H1 (cell line): ENCODE data around the gene INPPL1. TPM values are rescaled to one million over a fixed set of nuclear protein-coding genes. Genes with fewer than 3 reads are reported as not detected.

Source experiments
- CTCF ChIA-PET: fragments of 300-600 bp; sonication (Branson Sonifier 250); formaldehyde crosslinking; loops from one replicate; lab custom pipeline; 2021; ENCODE audit not compliant: partially characterized antibody; lab: Charles Lee
- POLR2A ChIA-PET: fragments of 300-600 bp; sonication (Branson Sonifier 250); formaldehyde crosslinking; loops from one replicate; lab custom pipeline; 2021; ENCODE audit warnings: inconsistent platforms; ENCODE audit not compliant: partially characterized antibody; lab: Charles Lee
- DNase-seq, 2 experiments: peaks; one replicate each; pipeline versions ENCODE4 v3.0.0 to v3.0.0-alpha.2; 2010 to 2022; ENCODE audit warnings: low spot score in 2 of 2, low read depth in 1 of 2, mixed read lengths in 1 of 2
- FAIRE-seq: peaks from 2 replicates; lab custom pipeline; 2011; peaks lifted over from hg19 to GRCh38; lab: Jason Lieb, UNC
- H2AFZ ChIP-seq: 2 replicates; pipeline ENCODE4 v1.8.1; 2012; ENCODE audit warnings: low read length, inconsistent platforms
- H2AK5ac ChIP-seq: 2 replicates; pipeline ENCODE4 v1.6.1; 2013; ENCODE audit warnings: low read depth, low read length
- H2BK120ac ChIP-seq: replicated peaks from 2 replicates; pipeline ENCODE3; 2013; ENCODE audit warnings: low read depth, low read length, inconsistent platforms
- H2BK12ac ChIP-seq: 2 replicates; pipeline ENCODE4 v1.6.1; 2013; ENCODE audit warnings: low read depth, low read length
- H2BK15ac ChIP-seq: 2 replicates; pipeline ENCODE4 v1.6.1; 2013; ENCODE audit warnings: low read length
- H2BK20ac ChIP-seq: 2 replicates; pipeline ENCODE4 v1.6.1; 2013; ENCODE audit warnings: low read length
- H2BK5ac ChIP-seq: 2 replicates; pipeline ENCODE4 v1.6.1; 2013; ENCODE audit warnings: low read depth, low read length
- H3K14ac ChIP-seq: 2 replicates; pipeline ENCODE4 v1.6.1; 2013; ENCODE audit warnings: inconsistent platforms; ENCODE audit not compliant: insufficient read length
- H3K18ac ChIP-seq: 2 replicates; pipeline ENCODE4 v1.6.1; 2013; ENCODE audit warnings: low read length; ENCODE audit errors: extremely low read depth
- H3K23ac ChIP-seq: 2 replicates; pipeline ENCODE4 v1.6.1; 2013; ENCODE audit warnings: inconsistent platforms; ENCODE audit not compliant: insufficient read length
- H3K23me2 ChIP-seq: 2 replicates; pipeline ENCODE4 v1.6.1; 2013; ENCODE audit warnings: low read depth, low read length
- H3K27ac ChIP-seq: 2 replicates; pipeline ENCODE4 v1.6.1; 2011; ENCODE audit warnings: low read depth, low read length, inconsistent platforms
- H3K27me3 ChIP-seq, 4 experiments: replicated peaks in 1 of 4; 1 replicate in 1 of 4; 2 replicates in 3 of 4; pipeline versions ENCODE4 v1.6.1 to v1.8.1; 2011 to 2013; ENCODE audit warnings: low read length in 3 of 4, mild to moderate bottlenecking in 3 of 4, inconsistent platforms in 2 of 4, mixed read lengths in 2 of 4, moderate library complexity in 1 of 4; ENCODE audit not compliant: control insufficient read depth in 3 of 4, insufficient read depth in 3 of 4; ENCODE audit errors: extremely low read depth in 1 of 4
- H3K36me3 ChIP-seq, 4 experiments: 2 replicates each; pipeline versions ENCODE4 v1.6.1 to v1.8.1; 2011 to 2013; ENCODE audit warnings: mild to moderate bottlenecking in 4 of 4, low read length in 3 of 4, moderate library complexity in 2 of 4, control low read depth in 1 of 4, inconsistent platforms in 1 of 4; ENCODE audit not compliant: insufficient read depth in 4 of 4, control insufficient read depth in 2 of 4
- H3K4ac ChIP-seq: replicated peaks from 2 replicates; pipeline ENCODE3; 2013; ENCODE audit warnings: low read length, low read depth, mixed read lengths, inconsistent platforms; ENCODE audit not compliant: insufficient read length
- H3K4me1 ChIP-seq, 4 experiments: replicated peaks in 1 of 4; 1 replicate in 1 of 4; 2 replicates in 3 of 4; pipeline versions ENCODE4 v1.6.1 to v1.8.1; 2011 to 2013; ENCODE audit warnings: low read length in 3 of 4, inconsistent platforms in 2 of 4, mixed read lengths in 1 of 4; ENCODE audit not compliant: insufficient read depth in 4 of 4, control insufficient read depth in 3 of 4
- H3K4me2 ChIP-seq, 2 experiments: 2 replicates each; pipeline versions ENCODE4 v1.6.1 to v1.8.1; 2011 to 2013; ENCODE audit warnings: low read depth in 2 of 2, low read length in 2 of 2, control low read depth in 1 of 2, inconsistent platforms in 1 of 2, mild to moderate bottlenecking in 1 of 2; ENCODE audit not compliant: insufficient read depth in 1 of 2
- H3K4me3 ChIP-seq, 4 experiments: fragments of 200-600, 300-600 bp in 1 of 4; sonication (generic), shearing (Covaris generic), sonication (Bioruptor Twin) in 1 of 4; 2 replicates each; pipeline versions ENCODE4 v1.5.1 to v1.8.1; 2011 to 2016; ENCODE audit warnings: low read length in 4 of 4, low read depth in 3 of 4, control low read depth in 2 of 4, inconsistent platforms in 2 of 4, mild to moderate bottlenecking in 2 of 4, mixed read lengths in 1 of 4, moderate library complexity in 1 of 4; ENCODE audit not compliant: insufficient read depth in 2 of 4; ENCODE audit errors: extremely low read depth in 1 of 4
- H3K56ac ChIP-seq: replicated peaks from 2 replicates; pipeline ENCODE3; 2013; ENCODE audit warnings: low read depth, mild to moderate bottlenecking, mixed read lengths, low read length, inconsistent platforms; ENCODE audit not compliant: insufficient read length
- H3K79me1 ChIP-seq: 2 replicates; pipeline ENCODE4 v1.6.1; 2013; ENCODE audit warnings: low read depth, low read length, control low read depth
- H3K79me2 ChIP-seq, 2 experiments: 2 replicates each; pipeline versions ENCODE4 v1.6.1 to v1.8.1; 2012 to 2013; ENCODE audit warnings: low read length in 2 of 2, mild to moderate bottlenecking in 2 of 2, inconsistent platforms in 1 of 2; ENCODE audit not compliant: insufficient read depth in 2 of 2, control insufficient read depth in 1 of 2
- H3K9ac ChIP-seq, 4 experiments: replicated peaks in 1 of 4; 1 replicate in 1 of 4; 2 replicates in 3 of 4; pipeline versions ENCODE4 v1.6.1 to v1.8.1; 2011 to 2013; ENCODE audit warnings: low read depth in 3 of 4, low read length in 3 of 4, control low read depth in 2 of 4, mild to moderate bottlenecking in 2 of 4, moderate library complexity in 2 of 4, inconsistent platforms in 1 of 4; ENCODE audit errors: extremely low read depth in 1 of 4
- H3K9me3 ChIP-seq, 2 experiments: 2 replicates each; pipeline versions ENCODE4 v1.6.1 to v1.8.1; 2012 to 2013; ENCODE audit warnings: mild to moderate bottlenecking in 2 of 2, moderate library complexity in 2 of 2, control low read depth in 1 of 2, inconsistent platforms in 1 of 2, low read depth in 1 of 2, low read length in 1 of 2, mixed read lengths in 1 of 2; ENCODE audit not compliant: insufficient read depth in 2 of 2
- H4K20me1 ChIP-seq, 2 experiments: replicated peaks in 1 of 2; 2 replicates each; pipeline versions ENCODE3 to v1.8.1; 2011 to 2013; ENCODE audit warnings: inconsistent platforms in 2 of 2, low read length in 2 of 2, mild to moderate bottlenecking in 1 of 2; ENCODE audit not compliant: insufficient read depth in 2 of 2, control insufficient read depth in 1 of 2
- H4K5ac ChIP-seq: 2 replicates; pipeline ENCODE4 v1.6.1; 2013; ENCODE audit warnings: low read length, low read depth, mixed read lengths, inconsistent platforms; ENCODE audit not compliant: insufficient read length
- H4K8ac ChIP-seq: 2 replicates; pipeline ENCODE4 v1.8.0; 2013; ENCODE audit warnings: mild to moderate bottlenecking, moderate library complexity, low read length, inconsistent platforms; ENCODE audit not compliant: insufficient read depth; ENCODE audit errors: extremely low read depth
- H4K91ac ChIP-seq: replicated peaks from 2 replicates; pipeline ENCODE3; 2013; ENCODE audit warnings: low read length, mixed read lengths, inconsistent platforms; ENCODE audit not compliant: insufficient read length
- BCL11A ChIP-seq, 2 experiments: IDR thresholded peaks; one replicate each; pipeline ENCODE4 v1.6.1; 2011; ENCODE audit warnings: low read depth in 2 of 2, low read length in 2 of 2, mild to moderate bottlenecking in 2 of 2
- CEBPB ChIP-seq: IDR thresholded peaks from 2 replicates; pipeline ENCODE4 v1.6.1; 2012; ENCODE audit warnings: low read depth, low read length
- EZH2 ChIP-seq: fragments of 200-600 bp; sonication (generic); IDR thresholded peaks from 2 replicates; pipeline ENCODE4 v1.7.1; 2012; ENCODE audit warnings: low read depth, mild to moderate bottlenecking, moderate library complexity, low read length, inconsistent platforms; ENCODE audit not compliant: severe bottlenecking
- KDM5A ChIP-seq: fragments of 200-600 bp; IDR thresholded peaks from 2 replicates; pipeline ENCODE4 v1.7.1; 2012; ENCODE audit warnings: mild to moderate bottlenecking, low read length, inconsistent platforms, mixed read lengths
- PHF8 ChIP-seq: fragments of 200-600 bp; sonication (generic); conservative IDR thresholded peaks from 2 replicates; pipeline ENCODE4 v1.7.1; 2012; ENCODE audit warnings: low read depth, mild to moderate bottlenecking, inconsistent platforms, low read length, moderate library complexity
- RAD21 ChIP-seq, 2 experiments: IDR thresholded peaks in 1 of 2; conservative IDR thresholded peaks in 1 of 2; 2 replicates each; pipeline ENCODE4 v1.6.1; 2011; ENCODE audit warnings: low read depth in 2 of 2, low read length in 2 of 2, improper control_type of control experiment in 1 of 2, inconsistent platforms in 1 of 2, mild to moderate bottlenecking in 1 of 2, moderate library complexity in 1 of 2
- RXRA ChIP-seq: IDR thresholded peaks from 2 replicates; pipeline ENCODE4 v1.6.1; 2011; ENCODE audit warnings: low read depth, mild to moderate bottlenecking, low read length, moderate library complexity; ENCODE audit not compliant: insufficient read depth
- SIN3A ChIP-seq, 2 experiments: IDR thresholded peaks in 1 of 2; conservative IDR thresholded peaks in 1 of 2; 2 replicates each; pipeline ENCODE4 v1.6.1; 2011 to 2012; ENCODE audit warnings: low read length in 2 of 2, improper control_type of control experiment in 1 of 2, low read depth in 1 of 2, mild to moderate bottlenecking in 1 of 2
- SIRT6 ChIP-seq: IDR thresholded peaks from one replicate; pipeline ENCODE4 v1.7.1; 2012; ENCODE audit warnings: low read length, inconsistent platforms
- TAF1 ChIP-seq: IDR thresholded peaks from 2 replicates; pipeline ENCODE4 v1.6.1; 2011; ENCODE audit warnings: mild to moderate bottlenecking, low read depth, low read length
- TCF12 ChIP-seq: IDR thresholded peaks from 2 replicates; pipeline ENCODE4 v1.6.1; 2011; ENCODE audit warnings: low read depth, mild to moderate bottlenecking, low read length
- TEAD4 ChIP-seq: IDR thresholded peaks from 2 replicates; pipeline ENCODE4 v1.6.1; 2012; ENCODE audit warnings: low read depth, low read length, inconsistent platforms, mixed read lengths
- WGBS, 2 experiments: shearing (Covaris generic) in 1 of 2; methylation state at CpG; one replicate each; pipeline versions ENCODE4 v1.1.6 to v1.1.7; 2013 to 2015; ENCODE audit warnings: low lambda C conversion rate in 2 of 2, mixed read lengths in 2 of 2, inconsistent platforms in 1 of 2, low coverage in 1 of 2, missing lambda C conversion rate in 1 of 2; ENCODE audit not compliant: insufficient replicate concordance in 2 of 2, insufficient coverage in 1 of 2, insufficient read length in 1 of 2; ENCODE audit errors: extremely low coverage in 1 of 2, missing lambda C conversion rate in 1 of 2; 5-methylcytosine and 5-hydroxymethylcytosine counted together
- polyA plus RNA-seq, 7 experiments: library from polyadenylated mRNA; depleted of rRNA in 3 of 7; stranded (reverse) in 5 of 7; unstranded in 2 of 7; fragments of >200 nt in 5 of 7; fragments of 200-250 nt in 2 of 7; gene quantifications; 1 replicate in 5 of 7; 2 replicates in 1 of 7; 4 replicates in 1 of 7; pipeline versions ENCODE4 v1.2.1 to v1.2.3, GENCODE V29; 2011 to 2013; ENCODE audit warnings: missing spikeins in 2 of 7, mixed read lengths in 2 of 7
- total RNA-seq: library from RNA; stranded (reverse); fragmentation: NEBNext Ultra II Directional; extraction: Animal tissue kit (Norgen Biotek cat#: 25700); gene quantifications from 2 replicates; pipeline ENCODE4 v1.2.1, GENCODE V29; 2021
- TF ChIP-seq, protein P1 (sequence below): IDR thresholded peaks from 2 replicates; pipeline ENCODE4 v1.6.1; 2011; ENCODE audit warnings: low read length, improper control_type of control experiment

INPPL1 gene
- total and polyA plus RNA-seq, 2 of the 8 experiments (the other 6 are each of a cell fraction or from before 2014, with no cell fraction given) = 54.5 to 79.5 TPM

DNA sequence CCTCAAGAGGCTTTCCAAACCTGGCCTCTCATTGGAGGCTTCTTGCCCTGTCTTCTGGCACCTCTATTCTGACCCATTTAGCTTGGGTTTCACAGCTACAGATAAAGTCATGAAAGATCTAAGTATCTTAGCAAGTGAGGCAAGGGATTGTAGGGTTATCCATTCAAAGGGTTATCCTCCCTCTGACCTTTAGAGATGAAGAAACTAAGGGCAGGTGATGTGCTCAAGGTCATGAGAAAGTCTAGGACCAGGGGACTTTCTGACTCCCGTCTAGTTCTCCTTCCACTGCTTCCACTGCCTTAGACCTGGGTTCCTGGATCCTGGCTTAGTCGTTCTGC lies 12.2 kb downstream of the INPPL1 start:
- H4K91ac ChIP-seq = no peak overlapping the region
- ChIA-PET POLR2A (interaction anchor here (7.7 kb wide), 1 partner anchor 11 kb away, joined by 160 read pairs; the partner anchor contains the start of gene INPPL1), CTCF (interaction anchor here (0.6 to 5.2 kb wide), 19 partner anchors 9 to 222 kb away, joined by 3 to 72 read pairs (median 4); partner anchors contain the start of genes CLPB and INPPL1)
- peaks cover 11 to 16% of the 10 kb centered on the region in 2 experiments for H4K20me1 ChIP-seq
- peaks cover 12% of the 10 kb centered on the region; the same call in 1 of the 2 replicates for H3K23me2 ChIP-seq
- H2BK12ac ChIP-seq = no peak overlapping the region
- no peak overlapping the region for H3K18ac ChIP-seq
- peaks cover 24 to 34% (median 32%) of the 10 kb centered on the region in 4 experiments for H3K27me3 ChIP-seq
- DNase-seq (no peak), FAIRE-seq (no peak)
- peaks cover 15 to 40% (median 35%) of the 10 kb centered on the region in 4 experiments; a peak in 7 of 8 replicates for H3K36me3 ChIP-seq
- no peak overlapping the region for H3K27ac ChIP-seq
- no peak overlapping the region for H2BK20ac ChIP-seq
- no peaks in the 10 kb centered on the region; a peak in 1 of 4 replicates for H3K9me3 ChIP-seq
- no peak overlapping the region for H3K4ac ChIP-seq
- WGBS, 2 experiments = 94% methylated on average over 2 of the region's 2 CpGs; no CpG with 5 or more reads in 1 of the 2 experiments
- peaks cover 3 to 29% (median 23%) of the 10 kb centered on the region in 4 experiments for H3K4me1 ChIP-seq
- H3K23ac ChIP-seq = no peak overlapping the region
- H2AFZ ChIP-seq = no peak overlapping the region
- H4K8ac ChIP-seq = no peak overlapping the region
- H3K79me1 ChIP-seq = no peaks in the 10 kb centered on the region
- no peak overlapping the region for H3K4me2 ChIP-seq
- H3K79me2 ChIP-seq = no peaks in the 10 kb centered on the region
- H2BK15ac ChIP-seq = no peak overlapping the region
- H3K56ac ChIP-seq = no peak overlapping the region
- H2AK5ac ChIP-seq = no peak overlapping the region
- H3K14ac ChIP-seq = no peak overlapping the region
- H4K5ac ChIP-seq = no peak overlapping the region
- no peak overlapping the region for H3K4me3 ChIP-seq
- no peak overlapping the region for H3K9ac ChIP-seq
- no peak overlapping the region for H2BK120ac ChIP-seq
- H2BK5ac ChIP-seq = no peak overlapping the region
- TF ChIP-seq KDM5A (no peak), RXRA (no peak), EZH2 (no peak), BCL11A (IDR thresholded peaks at IDR 0.05; ENCODE audit: low read depth in 2 of 2, low read length in 2 of 2) (no peak), CEBPB (no peak), SIRT6 (no peak), TCF12 (no peak), PHF8 (no peak), SIN3A (conservative IDR thresholded peaks at IDR 0.05 in 1 of 2, IDR thresholded peaks at IDR 0.05 in 1 of 2; ENCODE audit: low read depth in 1 of 2, low read length in 2 of 2) (no peak), TAF1 (no peak), TEAD4 (no peak), RAD21 (IDR thresholded peaks at IDR 0.05 in 1 of 2, conservative IDR thresholded peaks at IDR 0.05 in 1 of 2; ENCODE audit: low read depth in 2 of 2, low read length in 2 of 2) (no peak)
- TF ChIP-seq, protein P1, sequence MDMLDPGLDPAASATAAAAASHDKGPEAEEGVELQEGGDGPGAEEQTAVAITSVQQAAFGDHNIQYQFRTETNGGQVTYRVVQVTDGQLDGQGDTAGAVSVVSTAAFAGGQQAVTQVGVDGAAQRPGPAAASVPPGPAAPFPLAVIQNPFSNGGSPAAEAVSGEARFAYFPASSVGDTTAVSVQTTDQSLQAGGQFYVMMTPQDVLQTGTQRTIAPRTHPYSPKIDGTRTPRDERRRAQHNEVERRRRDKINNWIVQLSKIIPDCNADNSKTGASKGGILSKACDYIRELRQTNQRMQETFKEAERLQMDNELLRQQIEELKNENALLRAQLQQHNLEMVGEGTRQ = no peak
